MM.1S (cell line): ENCODE results near the gene GALNTL6.
A peak's percentile ranks its signal among the peaks of the same experiment; 100 is the strongest.
"Not testable (repeated sequence)": the region's sequence is repeated elsewhere in the genome, so short reads cannot be mapped to it uniquely, and the experiment has no call there.

Experiments
- DNase-seq: peaks from one replicate; pipeline ENCODE4 v3.0.0-alpha.2; 2015
- H2AFZ ChIP-seq: fragments of 300-600 bp; sonication (generic); 2 replicates; pipeline ENCODE4 v1.6.0; 2016; ENCODE audit warnings: antibody characterized with exemption, low read length
- H3F3A ChIP-seq: fragments of 300-600 bp; sonication (generic); 2 replicates; pipeline ENCODE4 v1.6.1; 2016; ENCODE audit warnings: mild to moderate bottlenecking, antibody characterized with exemption, low read length, moderate library complexity, mixed read lengths; ENCODE audit not compliant: insufficient read depth
- H3K27ac ChIP-seq: fragments of 300-600 bp; sonication (generic); 2 replicates; pipeline ENCODE4 v1.5.1; 2016; ENCODE audit warnings: mild to moderate bottlenecking, low read length
- H3K27me3 ChIP-seq: fragments of 300-600 bp; sonication (generic); replicated peaks from 2 replicates; pipeline ENCODE4 v1.6.0; 2016; ENCODE audit warnings: low read length; ENCODE audit not compliant: insufficient read depth
- H3K36me3 ChIP-seq: fragments of 300-600 bp; sonication (generic); replicated peaks from 2 replicates; pipeline ENCODE4 v1.6.1; 2016; ENCODE audit warnings: mild to moderate bottlenecking, low read length, mixed read lengths; ENCODE audit not compliant: insufficient read depth
- H3K4me1 ChIP-seq: fragments of 300-600 bp; sonication (generic); 2 replicates; pipeline ENCODE4 v1.6.1; 2016; ENCODE audit warnings: low read length, mixed read lengths
- H3K4me2 ChIP-seq: fragments of 300-600 bp; sonication (generic); 2 replicates; pipeline ENCODE4 v1.6.0; 2016; ENCODE audit warnings: low read depth, low read length
- H3K4me3 ChIP-seq: fragments of 300-600 bp; sonication (generic); 2 replicates; pipeline ENCODE4 v1.5.1; 2016; ENCODE audit warnings: low read length, mixed read lengths
- H3K79me2 ChIP-seq: fragments of 300-600 bp; sonication (generic); 2 replicates; pipeline ENCODE4 v1.6.1; 2016; ENCODE audit warnings: mixed run types, low read length, mixed read lengths
- H3K9ac ChIP-seq: fragments of 300-600 bp; sonication (generic); 2 replicates; pipeline ENCODE4 v1.6.1; 2016; ENCODE audit warnings: low read length, mixed read lengths
- H3K9me2 ChIP-seq: fragments of 300-600 bp; sonication (generic); replicated peaks from 2 replicates; pipeline ENCODE4 v1.6.1; 2016; ENCODE audit warnings: mild to moderate bottlenecking, low read length, mixed read lengths; ENCODE audit not compliant: insufficient read depth
- H3K9me3 ChIP-seq: fragments of 300-600 bp; sonication (generic); replicated peaks from 2 replicates; pipeline ENCODE4 v1.6.1; 2016; ENCODE audit warnings: mild to moderate bottlenecking, low read length, mixed read lengths; ENCODE audit not compliant: insufficient read depth
- H4K20me1 ChIP-seq: fragments of 300-600 bp; sonication (generic); 2 replicates; pipeline ENCODE4 v1.6.1; 2016; ENCODE audit warnings: mild to moderate bottlenecking, low read length, moderate library complexity, mixed read lengths; ENCODE audit not compliant: insufficient read depth
- CTCF ChIP-seq: fragments of 300-600 bp; sonication (generic); IDR thresholded peaks from 2 replicates; pipeline ENCODE4 v1.5.1; 2016; ENCODE audit warnings: antibody characterized with exemption, low read length, mixed read lengths
- EZH2 ChIP-seq: fragments of 300-600 bp; sonication (generic); optimal IDR thresholded peaks from 2 replicates; pipeline ENCODE3; 2017; ENCODE audit warnings: low read depth, mild to moderate bottlenecking, antibody characterized with exemption, low read length, mixed read lengths
- EZH2phosphoT487 ChIP-seq: fragments of 300-600 bp; sonication (generic); IDR thresholded peaks from 2 replicates; pipeline ENCODE4 v1.6.1; 2018; ENCODE audit warnings: antibody characterized with exemption, low read length

Gene GALNTL6

GRCh38 chr4:173039617-173040577 lies 1226.7 kb downstream of the GALNTL6 start:
- Histone ChIP-seq H3K4me2 (peak overlapping the region; percentile 42), H3K27ac (peak overlapping the region; percentile 5; the same call in 1 of the 2 replicates), H3K9ac (no peak overlapping the region), H3K9me3 (no peaks in the 10 kb centered on the region; the same call in 1 of the 2 replicates), H3K9me2 (no peaks in the 10 kb centered on the region), H3K79me2 (no peaks in the 10 kb centered on the region), H2AFZ (peak overlapping the region; percentile 35), H3F3A (no peaks in the 10 kb centered on the region; the same call in 1 of the 2 replicates), H3K36me3 (no peaks in the 10 kb centered on the region), H4K20me1 (no peaks in the 10 kb centered on the region), H3K27me3 (no peaks in the 10 kb centered on the region), H3K4me1 (peaks cover 16% of the 10 kb centered on the region; the same call in 1 of the 2 replicates), H3K4me3 (no peak overlapping the region)
- peak; percentile 45 for DNase-seq
- TF ChIP-seq EZH2 = no peak
- TF ChIP-seq EZH2phosphoT487 = no peak
- TF ChIP-seq CTCF = no peak

- H3K27me3 ChIP-seq = no peaks in the 10 kb centered on the region
- H3F3A ChIP-seq = no peaks in the 10 kb centered on the region; the same call in 1 of the 2 replicates
- H3K4me1 ChIP-seq = peaks cover 16% of the 10 kb centered on the region; the same call in 1 of the 2 replicates
- H2AFZ ChIP-seq = no peak overlapping the region
- no peak overlapping the region for H3K27ac ChIP-seq
- H3K79me2 ChIP-seq = no peaks in the 10 kb centered on the region
- H3K9me2 ChIP-seq = no peaks in the 10 kb centered on the region
- no peak overlapping the region for H3K9ac ChIP-seq
- no peaks in the 10 kb centered on the region for H3K36me3 ChIP-seq
- H3K4me2 ChIP-seq = no peak overlapping the region
- TF ChIP-seq EZH2 = no peak
- TF ChIP-seq CTCF = no peak
- no peak for TF ChIP-seq EZH2phosphoT487
- H4K20me1 ChIP-seq = no peaks in the 10 kb centered on the region
- H3K9me3 ChIP-seq = no peaks in the 10 kb centered on the region; the same call in 1 of the 2 replicates
- no peak overlapping the region for H3K4me3 ChIP-seq
- DNase-seq = no peak
These were observed 1228.3 kb downstream of the GALNTL6 start for GRCh38 chr4:173041482-173041881.

- not testable (repeated sequence) for H3K27ac ChIP-seq, H3K36me3 ChIP-seq, H3K27me3 ChIP-seq, H3K9me2 ChIP-seq, H3K9ac ChIP-seq, H3K9me3 ChIP-seq, H3K79me2 ChIP-seq, H4K20me1 ChIP-seq, H2AFZ ChIP-seq, H3K4me3 ChIP-seq, H3F3A ChIP-seq, H3K4me2 ChIP-seq, DNase-seq
- H3K4me1 ChIP-seq = peaks cover 16% of the 10 kb centered on the region; the same call in 1 of the 2 replicates
These were observed 1228.9 kb downstream of the GALNTL6 start for GRCh38 chr4:173042139-173042538.

GRCh38 chr4:173044340-173044739 lies 1231.1 kb downstream of the GALNTL6 start:
- H3K36me3 ChIP-seq = no peaks in the 10 kb centered on the region
- H2AFZ ChIP-seq = no peak overlapping the region
- H3K4me3 ChIP-seq = no peak overlapping the region
- H3K4me1 ChIP-seq = peaks cover 16% of the 10 kb centered on the region; the same call in 1 of the 2 replicates
- H3K4me2 ChIP-seq = no peak overlapping the region
- no peaks in the 10 kb centered on the region; the same call in 1 of the 2 replicates for H3F3A ChIP-seq
- H3K27ac ChIP-seq = no peak overlapping the region
- H3K27me3 ChIP-seq = no peaks in the 10 kb centered on the region
- no peaks in the 10 kb centered on the region for H4K20me1 ChIP-seq
- no peak overlapping the region for H3K9ac ChIP-seq
- H3K79me2 ChIP-seq = no peaks in the 10 kb centered on the region
- no peak for DNase-seq
- TF ChIP-seq CTCF (no peak), EZH2 (no peak), EZH2phosphoT487 (no peak)
- no peaks in the 10 kb centered on the region; the same call in 1 of the 2 replicates for H3K9me3 ChIP-seq
- no peaks in the 10 kb centered on the region for H3K9me2 ChIP-seq
